ENCODE results near the gene PRSS53. TPM values are rescaled to one million over a fixed set of nuclear protein-coding genes. Genes with fewer than 3 reads are reported as not detected.
"Not testable (repeated sequence)": the region's sequence is repeated elsewhere in the genome, so short reads cannot be mapped to it uniquely, and the experiment has no call there.

PRSS53 gene
- total RNA-seq, 1 donor from 2014 or later = 7.0 TPM

DNA sequence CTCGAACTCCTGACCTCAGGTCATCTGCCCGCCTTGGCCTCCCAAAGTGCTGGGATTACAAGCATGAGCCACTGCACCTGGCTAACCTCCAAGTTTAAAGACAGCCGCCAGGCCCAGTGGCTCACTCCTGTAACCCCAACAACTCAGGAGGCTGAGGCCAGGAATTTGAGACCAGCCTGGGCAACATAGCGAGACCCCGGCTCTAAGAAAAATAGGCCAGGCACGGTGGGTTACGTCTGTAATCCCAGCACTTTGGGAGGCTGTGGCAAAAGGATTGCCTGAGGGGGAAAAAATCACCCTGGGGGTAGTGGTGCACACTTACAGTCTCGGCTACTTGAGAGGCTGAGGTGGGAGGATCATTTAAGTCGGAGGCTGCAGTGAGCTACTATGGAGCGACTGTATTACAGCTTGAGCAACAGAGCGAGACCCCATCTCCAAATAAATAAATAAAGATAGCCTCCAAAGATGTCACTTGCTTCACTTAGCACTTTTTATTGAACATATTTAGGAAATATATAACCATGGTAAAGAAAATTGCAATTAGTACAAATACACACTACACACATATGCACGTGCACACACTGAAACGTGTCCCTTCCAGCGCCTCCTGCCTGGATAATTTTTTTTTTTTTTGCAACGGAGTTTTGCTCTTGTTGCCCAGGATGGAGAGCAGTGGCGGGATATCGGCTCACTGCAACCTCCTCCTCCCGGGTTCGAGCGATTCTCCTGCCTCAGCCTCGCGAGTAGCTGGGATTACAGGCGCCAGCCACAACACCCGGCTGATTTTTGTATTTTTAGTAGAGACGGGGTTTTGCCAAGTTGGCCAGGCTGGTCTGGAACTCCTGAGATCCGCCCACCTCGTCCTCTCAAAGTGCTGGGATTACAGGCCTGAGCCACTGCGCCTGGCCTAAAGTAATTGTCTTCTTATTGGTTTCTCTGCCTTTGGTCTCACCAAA, 18.0 kb upstream of the PRSS53 start:
- H3K9me3 Mint-ChIP-seq (ENCODE audit: low read depth) = no peaks in the 10 kb centered on the region
- no peak overlapping the region for H3K27ac Mint-ChIP-seq (ENCODE audit: unreplicated experiment)
- peaks cover 21% of the 10 kb centered on the region for H3K4me1 Mint-ChIP-seq (ENCODE audit: low read depth)
- H3K36me3 Mint-ChIP-seq (ENCODE audit: low read depth) = peaks cover 11% of the 10 kb centered on the region
- TF ChIP-seq, protein P1, sequence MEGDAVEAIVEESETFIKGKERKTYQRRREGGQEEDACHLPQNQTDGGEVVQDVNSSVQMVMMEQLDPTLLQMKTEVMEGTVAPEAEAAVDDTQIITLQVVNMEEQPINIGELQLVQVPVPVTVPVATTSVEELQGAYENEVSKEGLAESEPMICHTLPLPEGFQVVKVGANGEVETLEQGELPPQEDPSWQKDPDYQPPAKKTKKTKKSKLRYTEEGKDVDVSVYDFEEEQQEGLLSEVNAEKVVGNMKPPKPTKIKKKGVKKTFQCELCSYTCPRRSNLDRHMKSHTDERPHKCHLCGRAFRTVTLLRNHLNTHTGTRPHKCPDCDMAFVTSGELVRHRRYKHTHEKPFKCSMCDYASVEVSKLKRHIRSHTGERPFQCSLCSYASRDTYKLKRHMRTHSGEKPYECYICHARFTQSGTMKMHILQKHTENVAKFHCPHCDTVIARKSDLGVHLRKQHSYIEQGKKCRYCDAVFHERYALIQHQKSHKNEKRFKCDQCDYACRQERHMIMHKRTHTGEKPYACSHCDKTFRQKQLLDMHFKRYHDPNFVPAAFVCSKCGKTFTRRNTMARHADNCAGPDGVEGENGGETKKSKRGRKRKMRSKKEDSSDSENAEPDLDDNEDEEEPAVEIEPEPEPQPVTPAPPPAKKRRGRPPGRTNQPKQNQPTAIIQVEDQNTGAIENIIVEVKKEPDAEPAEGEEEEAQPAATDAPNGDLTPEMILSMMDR (IDR thresholded peaks at IDR 0.05) = no peak
- H3K27me3 Mint-ChIP-seq (ENCODE audit: low read depth) = no peaks in the 10 kb centered on the region
- H3K4me3 Mint-ChIP-seq (ENCODE audit: unreplicated experiment) = no peak overlapping the region
- no peak for DNase-seq (ENCODE audit: low spot score)

DNA sequence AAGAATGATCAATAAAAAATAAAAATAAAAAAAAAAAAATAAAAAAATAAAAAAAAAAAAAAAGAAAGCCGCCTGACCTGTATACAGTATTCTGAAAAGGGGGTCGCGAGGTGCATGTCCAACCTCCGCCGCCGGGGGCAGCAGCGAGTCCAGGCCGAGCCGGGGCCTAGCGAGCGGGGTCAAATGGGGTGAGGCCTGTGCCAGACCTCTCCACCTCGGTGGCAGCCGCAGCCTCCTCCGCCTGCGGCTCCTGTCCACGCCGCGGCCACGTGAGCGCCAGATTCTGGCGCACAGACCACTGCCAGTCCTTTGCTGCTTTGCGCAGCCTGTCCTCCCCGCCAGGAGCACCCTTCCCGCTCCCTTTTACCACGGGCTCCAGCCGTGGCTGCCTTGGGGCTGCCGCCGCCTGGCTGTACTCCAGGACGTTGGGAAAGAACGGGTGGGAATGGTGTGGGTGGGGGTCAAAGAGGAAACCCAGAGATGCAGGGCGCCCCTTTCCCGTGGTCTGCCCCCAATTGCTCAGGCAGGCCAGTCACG, 17.0 kb upstream of the PRSS53 start:
- Mint-ChIP-seq H3K27ac (ENCODE audit: unreplicated experiment) (no peak overlapping the region), H3K4me1 (ENCODE audit: low read depth) (peaks cover 21% of the 10 kb centered on the region), H3K36me3 (ENCODE audit: low read depth) (peaks cover 8% of the 10 kb centered on the region), H3K4me3 (ENCODE audit: unreplicated experiment) (no peak overlapping the region), H3K9me3 (ENCODE audit: low read depth) (no peaks in the 10 kb centered on the region), H3K27me3 (ENCODE audit: low read depth) (no peaks in the 10 kb centered on the region)
- TF ChIP-seq, protein P1 (IDR thresholded peaks at IDR 0.05) = peak; percentile 82
- no peak for DNase-seq (ENCODE audit: low spot score)

DNA sequence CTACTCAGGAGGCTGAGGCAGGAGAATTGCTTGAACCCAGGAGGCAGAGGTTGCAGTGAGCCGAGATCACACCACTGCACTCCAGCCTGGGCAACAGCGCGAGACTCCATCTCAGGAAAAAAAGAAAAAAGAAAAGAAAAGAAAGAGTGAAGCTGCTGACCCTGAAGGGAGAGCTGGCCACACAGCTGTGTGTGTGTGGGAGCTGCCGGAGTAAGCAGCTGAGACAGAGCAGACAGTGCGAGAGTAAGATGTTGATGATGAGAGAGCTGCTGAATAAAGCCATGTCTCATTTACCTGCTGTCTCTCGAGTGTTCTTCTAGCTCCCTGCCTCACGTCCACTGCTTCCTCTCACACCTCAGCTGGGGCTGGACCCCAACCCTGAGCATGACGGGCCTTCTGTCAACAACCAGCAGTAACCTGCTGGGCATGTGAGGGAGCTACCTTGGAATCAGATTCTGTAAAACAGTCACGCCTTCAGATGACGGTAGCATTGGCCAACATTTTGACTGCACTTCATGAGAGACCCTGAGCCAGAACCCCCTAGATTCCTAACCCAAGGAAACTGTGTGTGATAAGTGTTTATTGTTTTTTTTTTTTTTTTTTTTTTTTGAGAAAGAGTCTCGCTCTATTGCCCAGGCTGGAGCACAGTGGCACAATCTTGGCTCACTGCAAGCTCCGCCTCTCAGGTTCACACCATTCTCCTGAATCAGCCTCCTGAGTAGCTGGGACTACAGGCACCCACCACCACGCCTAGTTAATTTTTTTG, 12.3 kb upstream of the PRSS53 start:
- not testable (repeated sequence) for H3K27me3 Mint-ChIP-seq (ENCODE audit: low read depth); DNase-seq (ENCODE audit: low spot score); H3K9me3 Mint-ChIP-seq (ENCODE audit: low read depth); H3K27ac Mint-ChIP-seq (ENCODE audit: unreplicated experiment); H3K4me3 Mint-ChIP-seq (ENCODE audit: unreplicated experiment); H3K4me1 Mint-ChIP-seq (ENCODE audit: low read depth); H3K36me3 Mint-ChIP-seq (ENCODE audit: low read depth)

DNA sequence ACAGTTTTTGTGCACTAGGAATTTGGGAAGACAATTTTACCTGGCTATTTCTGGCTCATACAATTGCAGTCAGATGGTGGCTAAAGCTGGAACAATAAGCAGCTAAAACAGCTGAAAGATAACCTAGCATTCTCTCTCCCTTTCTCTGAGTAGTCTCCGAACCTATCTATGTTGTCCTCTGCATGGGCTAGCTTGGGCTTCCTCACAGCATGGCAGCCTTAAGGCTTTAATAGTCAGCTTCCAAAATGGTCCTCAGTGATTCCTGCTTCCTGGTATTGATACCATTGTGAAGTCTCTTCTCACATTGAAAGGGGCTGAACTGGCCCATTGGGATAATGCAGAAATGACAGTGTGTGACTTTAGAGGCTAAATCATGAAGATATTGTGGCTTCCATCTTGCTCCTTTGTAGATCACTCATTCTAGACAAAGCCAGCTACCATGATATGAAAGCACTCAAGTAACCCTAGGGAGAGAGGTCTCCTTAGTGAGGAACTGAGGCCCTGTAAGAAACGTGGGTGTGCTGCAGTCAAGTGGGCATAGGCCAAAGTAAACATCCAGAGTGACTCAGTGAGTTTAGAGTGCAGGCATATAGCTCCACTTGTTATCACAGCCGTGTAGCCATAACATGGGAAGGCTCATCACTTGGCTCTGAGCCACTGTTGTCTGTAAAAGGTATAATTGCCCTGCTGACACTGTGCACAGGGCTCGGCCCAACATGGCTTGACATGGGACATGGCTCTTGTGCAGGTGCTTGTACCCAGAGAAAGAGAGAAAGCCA, 11.3 kb upstream of the PRSS53 start:
- H3K9me3 Mint-ChIP-seq (ENCODE audit: low read depth) = peaks cover 7% of the 10 kb centered on the region
- no peak for DNase-seq (ENCODE audit: low spot score)

More for the DNA sequence above, 11.3 kb upstream of the PRSS53 start:
- Mint-ChIP-seq H3K27ac (ENCODE audit: unreplicated experiment) (no peak overlapping the region), H3K4me1 (ENCODE audit: low read depth) (peaks cover 8% of the 10 kb centered on the region), H3K4me3 (ENCODE audit: unreplicated experiment) (no peak overlapping the region), H3K27me3 (ENCODE audit: low read depth) (no peaks in the 10 kb centered on the region), H3K36me3 (ENCODE audit: low read depth) (peaks cover 1% of the 10 kb centered on the region)
- TF ChIP-seq, protein P1 (IDR thresholded peaks at IDR 0.05) = no peak
